K562 (cell line): Measurements from ENCODE around the gene CADM2. TPM values are rescaled to one million over a fixed set of nuclear protein-coding genes. Genes with fewer than 3 reads are reported as not detected.

Source experiments
- GATAD2B ChIP-seq: fragments of 450-650 bp; IDR thresholded peaks from 2 replicates; pipeline ENCODE4 v1.6.1; 2017; ENCODE audit warnings: mild to moderate bottlenecking, borderline replicate concordance
- HMBOX1 ChIP-seq: sonication (generic); IDR thresholded peaks from 2 replicates; pipeline ENCODE4 v1.6.1; 2016
- POLR2G ChIP-seq: fragments of 200-400 bp; formaldehyde crosslinking; IDR thresholded peaks from 2 replicates; pipeline ENCODE4 v1.6.1; 2017; ENCODE audit warnings: low read depth, mild to moderate bottlenecking, antibody characterized with exemption, low read length, moderate library complexity
- PRMT5 ChIP-seq: sonication (generic); formaldehyde crosslinking; IDR thresholded peaks from 2 replicates; pipeline ENCODE4 v1.5.0; 2020; ENCODE audit warnings: missing genetic modification reagents
- ZNF143 ChIP-seq: sonication (generic); formaldehyde crosslinking; IDR thresholded peaks from 2 replicates; pipeline ENCODE4 v1.9.0; 2022; ENCODE audit warnings: mild to moderate bottlenecking, missing genetic modification reagents
- ZNF277 ChIP-seq: fragments of 250-450 bp; sonication (Bioruptor Pico); IDR thresholded peaks from 2 replicates; pipeline ENCODE4 v1.8.0; 2022; ENCODE audit warnings: inconsistent platforms, mild to moderate bottlenecking, moderate library complexity, borderline replicate concordance
- ZNF740 ChIP-seq, 3 experiments: fragments of 200-800 bp in 1 of 3; sonication (Bioruptor generic) in 1 of 3; sonication (generic) in 1 of 3; formaldehyde crosslinking in 1 of 3; IDR thresholded peaks; 2 replicates each; pipeline versions ENCODE4 v1.6.1 to v1.8.0; 2016 to 2022; ENCODE audit warnings: mild to moderate bottlenecking in 2 of 3, missing compliant biosample characterization in 2 of 3, missing genetic modification characterization in 2 of 3, missing genetic modification reagents in 1 of 3
- polyA plus RNA-seq, 8 experiments: library from polyadenylated mRNA; depleted of rRNA in 4 of 8; stranded (reverse) in 5 of 8; unstranded in 3 of 8; fragments of >200 nt; fragmentation: Nextera tagmentation in 2 of 8; fragmentation: Illumina TruSeq in 1 of 8; extraction: Ambion mirVana in 2 of 8; extraction: Trizol in 1 of 8; gene quantifications; 2 replicates each; pipeline versions ENCODE4 v1.2.1 to v1.2.3, GENCODE V29; 2011 to 2014; ENCODE audit warnings: inconsistent platforms in 1 of 8, missing spikeins in 1 of 8
- total RNA-seq, 7 experiments: library from RNA; depleted of rRNA in 6 of 7; stranded (reverse); fragments of >200 nt in 6 of 7; fragmentation: Illumina TruSeq in 2 of 7; extraction: Trizol in 2 of 7; gene quantifications; 2 replicates each; pipeline versions ENCODE4 v1.2.1 to v1.2.3, GENCODE V29; 2011 to 2021; ENCODE audit warnings: low replicate concordance in 1 of 7
- TF ChIP-seq, protein P1 (sequence below): fragments of 450-650 bp; IDR thresholded peaks from 2 replicates; pipeline ENCODE4 v1.6.1; 2017; ENCODE audit warnings: antibody characterized with exemption, mild to moderate bottlenecking

Gene CADM2
- total and polyA plus RNA-seq, 9 of the 15 experiments (the other 6 are each of a cell fraction or from before 2014, with no cell fraction given), result 0.11 to 3.2 (median 0.95) TPM

- TF ChIP-seq ZNF143 (CRISPR knock-in tag) (no peak), ZNF277 (CRISPR knock-in tag) (no peak), HMBOX1 (no peak), POLR2G (no peak), ZNF740 (CRISPR knock-in tag; IDR thresholded peaks at IDR 0.05) (no peak), ZNF740 (tag; IDR thresholded peaks at IDR 0.05) (no peak), GATAD2B (no peak), PRMT5 (CRISPR knock-in tag) (no peak)
- TF ChIP-seq, protein P1, sequence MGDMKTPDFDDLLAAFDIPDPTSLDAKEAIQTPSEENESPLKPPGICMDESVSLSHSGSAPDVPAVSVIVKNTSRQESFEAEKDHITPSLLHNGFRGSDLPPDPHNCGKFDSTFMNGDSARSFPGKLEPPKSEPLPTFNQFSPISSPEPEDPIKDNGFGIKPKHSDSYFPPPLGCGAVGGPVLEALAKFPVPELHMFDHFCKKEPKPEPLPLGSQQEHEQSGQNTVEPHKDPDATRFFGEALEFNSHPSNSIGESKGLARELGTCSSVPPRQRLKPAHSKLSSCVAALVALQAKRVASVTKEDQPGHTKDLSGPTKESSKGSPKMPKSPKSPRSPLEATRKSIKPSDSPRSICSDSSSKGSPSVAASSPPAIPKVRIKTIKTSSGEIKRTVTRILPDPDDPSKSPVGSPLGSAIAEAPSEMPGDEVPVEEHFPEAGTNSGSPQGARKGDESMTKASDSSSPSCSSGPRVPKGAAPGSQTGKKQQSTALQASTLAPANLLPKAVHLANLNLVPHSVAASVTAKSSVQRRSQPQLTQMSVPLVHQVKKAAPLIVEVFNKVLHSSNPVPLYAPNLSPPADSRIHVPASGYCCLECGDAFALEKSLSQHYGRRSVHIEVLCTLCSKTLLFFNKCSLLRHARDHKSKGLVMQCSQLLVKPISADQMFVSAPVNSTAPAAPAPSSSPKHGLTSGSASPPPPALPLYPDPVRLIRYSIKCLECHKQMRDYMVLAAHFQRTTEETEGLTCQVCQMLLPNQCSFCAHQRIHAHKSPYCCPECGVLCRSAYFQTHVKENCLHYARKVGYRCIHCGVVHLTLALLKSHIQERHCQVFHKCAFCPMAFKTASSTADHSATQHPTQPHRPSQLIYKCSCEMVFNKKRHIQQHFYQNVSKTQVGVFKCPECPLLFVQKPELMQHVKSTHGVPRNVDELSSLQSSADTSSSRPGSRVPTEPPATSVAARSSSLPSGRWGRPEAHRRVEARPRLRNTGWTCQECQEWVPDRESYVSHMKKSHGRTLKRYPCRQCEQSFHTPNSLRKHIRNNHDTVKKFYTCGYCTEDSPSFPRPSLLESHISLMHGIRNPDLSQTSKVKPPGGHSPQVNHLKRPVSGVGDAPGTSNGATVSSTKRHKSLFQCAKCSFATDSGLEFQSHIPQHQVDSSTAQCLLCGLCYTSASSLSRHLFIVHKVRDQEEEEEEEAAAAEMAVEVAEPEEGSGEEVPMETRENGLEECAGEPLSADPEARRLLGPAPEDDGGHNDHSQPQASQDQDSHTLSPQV, result no peak
These were observed 297.2 kb downstream of the CADM2 start (continued) for GRCh38 chr3:85255949-85256348.
